LNCaP clone FGC (cell line): ENCODE results near the gene ARPC1A.

Experiments used
- DNase-seq: peaks from one replicate; pipeline ENCODE4 v3.0.0-alpha.2; 2011; ENCODE audit warnings: low read depth
- H3K4me3 ChIP-seq: 2 replicates; pipeline ENCODE4 v1.5.1; 2011; ENCODE audit warnings: mild to moderate bottlenecking, low read depth, low read length, control low read depth
- CTCF ChIP-seq: IDR thresholded peaks from 2 replicates; pipeline ENCODE4 v1.5.1; 2012; ENCODE audit warnings: mild to moderate bottlenecking; ENCODE audit not compliant: control insufficient read depth, insufficient read depth; ENCODE audit errors: extremely low read depth

The ARPC1A gene

DNA sequence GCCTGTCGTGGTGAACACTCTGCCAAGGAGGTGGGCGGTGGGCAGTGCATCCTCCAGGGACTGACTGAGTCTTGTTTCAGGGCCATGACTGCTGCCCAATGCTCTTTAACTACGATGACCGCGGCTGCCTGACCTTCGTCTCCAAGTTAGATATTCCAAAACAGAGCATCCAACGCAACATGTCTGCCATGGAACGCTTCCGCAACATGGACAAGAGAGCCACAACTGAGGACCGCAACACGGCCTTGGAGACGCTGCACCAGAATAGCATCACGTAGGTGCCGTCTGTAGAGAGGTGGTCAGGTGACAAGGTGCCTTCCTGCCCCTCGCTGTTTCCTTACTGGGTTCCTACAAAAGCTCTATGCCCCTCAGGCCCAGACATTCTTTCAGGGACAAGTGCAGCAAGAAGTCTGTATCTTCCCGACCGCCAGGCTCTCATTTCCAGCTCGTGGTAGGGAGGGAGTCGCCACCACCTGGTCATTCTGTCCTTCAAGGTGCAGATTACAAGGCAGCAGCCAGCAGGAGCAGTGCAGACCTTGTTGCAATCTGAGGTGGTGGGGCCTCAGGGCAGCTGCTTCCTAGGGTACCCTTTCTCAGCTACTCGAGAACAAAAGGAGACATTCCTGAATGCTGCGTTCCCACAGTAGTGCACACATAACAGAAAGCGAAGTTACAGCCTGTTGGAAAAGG lies 33.9 kb downstream of the ARPC1A start:
- TF ChIP-seq CTCF = no peak
- H3K4me3 ChIP-seq = no peak overlapping the region
- DNase-seq = no peak

DNA sequence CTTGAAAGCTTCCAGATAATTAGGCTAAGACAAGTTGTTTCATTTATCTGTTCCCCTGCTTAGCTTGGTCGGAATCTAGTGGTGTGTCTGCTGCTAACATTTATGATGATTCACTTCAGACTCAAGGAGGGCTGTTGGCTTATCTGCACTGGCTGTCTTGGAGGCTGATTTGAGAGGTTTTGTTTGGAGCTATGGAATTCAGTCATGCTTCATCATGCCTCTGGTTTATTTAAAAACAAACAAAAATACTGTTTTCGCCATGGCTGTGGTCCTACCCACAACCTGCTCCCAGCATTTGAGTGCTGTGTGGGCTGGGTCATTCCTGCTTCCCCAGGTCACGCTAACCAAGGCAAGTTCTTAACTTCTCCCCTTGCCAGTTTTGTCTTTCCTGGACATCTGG lies 37.1 kb downstream of the ARPC1A start:
- TF ChIP-seq CTCF = no peak
- H3K4me3 ChIP-seq = no peak overlapping the region
- DNase-seq = no peak

DNA sequence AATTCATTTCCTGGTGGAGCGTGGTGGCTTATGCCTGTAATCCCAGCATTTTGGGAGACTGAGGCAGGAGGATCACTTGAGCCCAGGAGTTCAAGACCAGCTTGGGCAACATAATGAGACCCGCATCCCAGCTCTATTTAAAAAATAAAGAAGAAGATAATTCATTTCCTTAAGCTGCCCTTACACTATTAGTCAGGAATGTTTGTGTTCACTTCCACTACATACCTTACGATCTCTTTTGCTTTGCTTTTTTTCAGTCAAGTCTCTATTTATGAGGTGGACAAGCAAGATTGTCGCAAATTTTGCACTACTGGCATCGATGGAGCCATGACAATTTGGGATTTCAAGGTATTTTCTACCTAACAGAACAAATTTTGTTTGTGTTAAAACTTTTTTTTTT lies 37.6 kb downstream of the ARPC1A start:
- no peak for TF ChIP-seq CTCF
- no peak overlapping the region for H3K4me3 ChIP-seq
- DNase-seq = no peak

DNA sequence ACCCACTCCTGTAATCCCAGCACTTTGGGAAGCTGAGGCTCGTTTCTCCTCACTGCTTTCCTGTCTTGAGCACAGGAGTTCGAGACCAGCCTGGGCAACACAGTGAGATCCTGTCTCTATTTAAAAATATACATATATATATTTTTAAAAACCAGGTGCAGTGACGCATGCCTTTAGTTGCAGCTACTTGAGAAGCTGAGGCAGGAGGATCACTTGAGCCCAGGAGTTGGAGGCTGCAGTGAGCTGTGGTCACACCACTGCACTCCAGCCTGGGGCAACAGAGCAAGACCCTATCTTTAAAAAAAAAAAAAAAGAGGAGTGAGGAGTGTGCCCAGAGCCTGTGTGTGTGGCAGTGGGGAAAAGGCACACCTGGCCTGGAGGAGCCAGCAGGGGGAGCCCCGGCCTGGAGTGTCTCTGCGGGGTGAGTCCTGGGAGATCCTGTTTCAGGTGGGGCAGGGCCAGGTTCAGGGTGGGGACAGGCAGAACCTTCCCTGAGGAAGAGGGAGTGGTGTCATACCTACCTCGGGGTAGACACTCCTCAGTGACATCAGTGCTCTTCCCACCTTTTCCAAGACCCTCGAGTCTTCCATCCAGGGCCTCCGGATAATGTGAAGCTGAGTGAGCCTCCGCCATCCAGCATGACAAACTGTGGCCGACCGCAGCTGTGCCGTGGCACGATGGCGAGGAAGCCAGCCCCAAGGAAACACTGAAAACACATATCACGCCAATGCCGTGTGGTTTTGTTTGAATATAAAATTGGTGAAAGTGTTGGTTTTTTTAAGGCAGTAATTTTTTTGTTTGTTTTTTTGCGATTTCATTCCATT lies 39.8 kb downstream of the ARPC1A start:
- H3K4me3 ChIP-seq = no peak overlapping the region
- DNase-seq = no peak
- peak; percentile 56 for TF ChIP-seq CTCF

GRCh38 chr7:99366646-99367045 lies 40.9 kb downstream of the ARPC1A start:
- no peak for TF ChIP-seq CTCF
- H3K4me3 ChIP-seq = no peak overlapping the region
- no peak for DNase-seq

- no peak for DNase-seq
- H3K4me3 ChIP-seq = no peak overlapping the region
- TF ChIP-seq CTCF = no peak
Observed at GRCh38 chr7:99368750-99369389, 43.2 kb downstream of the ARPC1A start.
